ENCODE results near the gene ADGRF1.

ADGRF1 gene

GRCh38 chr6:47076422-47077344 lies 34.6 kb upstream of the ADGRF1 start:
- H3K36me3 ChIP-seq (ENCODE audit: control insufficient read depth, insufficient read depth, low read length) = no peaks in the 10 kb centered on the region
- no peak for DNase-seq
- no peaks in the 10 kb centered on the region for H3K27me3 ChIP-seq (replicated peaks; ENCODE audit: control insufficient read depth, insufficient read depth, low read length, poor library complexity, severe bottlenecking)
- H3K4me1 ChIP-seq (ENCODE audit: control insufficient read depth, insufficient read depth, low read length, poor library complexity, severe bottlenecking) = no peaks in the 10 kb centered on the region
- H3K27ac ChIP-seq (ENCODE audit: insufficient read depth, low read length, poor library complexity, severe bottlenecking) = no peak overlapping the region
- H3K9me3 ChIP-seq (ENCODE audit: control insufficient read depth, low read length) = no peaks in the 10 kb centered on the region
- no peak overlapping the region for H3K4me3 ChIP-seq (ENCODE audit: insufficient read depth, low read depth, low read length, poor library complexity, severe bottlenecking)

- H3K27ac ChIP-seq (ENCODE audit: insufficient read depth, low read length, poor library complexity, severe bottlenecking) = no peak overlapping the region
- DNase-seq = no peak
- H3K36me3 ChIP-seq (ENCODE audit: control insufficient read depth, insufficient read depth, low read length) = no peaks in the 10 kb centered on the region
- no peaks in the 10 kb centered on the region for H3K9me3 ChIP-seq (ENCODE audit: control insufficient read depth, low read length)
- no peaks in the 10 kb centered on the region for H3K4me1 ChIP-seq (ENCODE audit: control insufficient read depth, insufficient read depth, low read length, poor library complexity, severe bottlenecking)
- no peaks in the 10 kb centered on the region for H3K27me3 ChIP-seq (replicated peaks; ENCODE audit: control insufficient read depth, insufficient read depth, low read length, poor library complexity, severe bottlenecking)
- H3K4me3 ChIP-seq (ENCODE audit: insufficient read depth, low read depth, low read length, poor library complexity, severe bottlenecking) = no peak overlapping the region
Observed at GRCh38 chr6:47075741-47076421, 33.7 kb upstream of the ADGRF1 start.

- H3K36me3 ChIP-seq (ENCODE audit: control insufficient read depth, insufficient read depth, low read length) = no peaks in the 10 kb centered on the region
- no peaks in the 10 kb centered on the region for H3K4me1 ChIP-seq (ENCODE audit: control insufficient read depth, insufficient read depth, low read length, poor library complexity, severe bottlenecking)
- no peak overlapping the region for H3K4me3 ChIP-seq (ENCODE audit: insufficient read depth, low read depth, low read length, poor library complexity, severe bottlenecking)
- no peaks in the 10 kb centered on the region for H3K27me3 ChIP-seq (replicated peaks; ENCODE audit: control insufficient read depth, insufficient read depth, low read length, poor library complexity, severe bottlenecking)
- H3K9me3 ChIP-seq (ENCODE audit: control insufficient read depth, low read length) = no peaks in the 10 kb centered on the region
- no peak for DNase-seq
- no peak overlapping the region for H3K27ac ChIP-seq (ENCODE audit: insufficient read depth, low read length, poor library complexity, severe bottlenecking)
Observed at GRCh38 chr6:47075168-47075567, 33.0 kb upstream of the ADGRF1 start.

GRCh38 chr6:47073125-47074110 lies 31.3 kb upstream of the ADGRF1 start:
- no peaks in the 10 kb centered on the region for H3K27me3 ChIP-seq (replicated peaks; ENCODE audit: control insufficient read depth, insufficient read depth, low read length, poor library complexity, severe bottlenecking)
- no peaks in the 10 kb centered on the region for H3K4me1 ChIP-seq (ENCODE audit: control insufficient read depth, insufficient read depth, low read length, poor library complexity, severe bottlenecking)
- no peak for DNase-seq
- no peak overlapping the region for H3K4me3 ChIP-seq (ENCODE audit: insufficient read depth, low read depth, low read length, poor library complexity, severe bottlenecking)
- H3K27ac ChIP-seq (ENCODE audit: insufficient read depth, low read length, poor library complexity, severe bottlenecking) = no peak overlapping the region
- H3K9me3 ChIP-seq (ENCODE audit: control insufficient read depth, low read length) = no peaks in the 10 kb centered on the region
- H3K36me3 ChIP-seq (ENCODE audit: control insufficient read depth, insufficient read depth, low read length) = no peaks in the 10 kb centered on the region

- no peaks in the 10 kb centered on the region for H3K36me3 ChIP-seq (ENCODE audit: control insufficient read depth, insufficient read depth, low read length)
- DNase-seq = no peak
- no peak overlapping the region for H3K27ac ChIP-seq (ENCODE audit: insufficient read depth, low read length, poor library complexity, severe bottlenecking)
- no peaks in the 10 kb centered on the region for H3K27me3 ChIP-seq (replicated peaks; ENCODE audit: control insufficient read depth, insufficient read depth, low read length, poor library complexity, severe bottlenecking)
- H3K9me3 ChIP-seq (ENCODE audit: control insufficient read depth, low read length) = no peaks in the 10 kb centered on the region
- no peaks in the 10 kb centered on the region for H3K4me1 ChIP-seq (ENCODE audit: control insufficient read depth, insufficient read depth, low read length, poor library complexity, severe bottlenecking)
- H3K4me3 ChIP-seq (ENCODE audit: insufficient read depth, low read depth, low read length, poor library complexity, severe bottlenecking) = no peak overlapping the region
Observed at GRCh38 chr6:47072667-47073066, 30.5 kb upstream of the ADGRF1 start.

GRCh38 chr6:47071681-47072080 lies 29.5 kb upstream of the ADGRF1 start:
- Histone ChIP-seq H3K36me3 (ENCODE audit: control insufficient read depth, insufficient read depth, low read length) (no peaks in the 10 kb centered on the region), H3K9me3 (ENCODE audit: control insufficient read depth, low read length) (no peaks in the 10 kb centered on the region), H3K4me3 (ENCODE audit: insufficient read depth, low read depth, low read length, poor library complexity, severe bottlenecking) (no peak overlapping the region), H3K27ac (ENCODE audit: insufficient read depth, low read length, poor library complexity, severe bottlenecking) (no peak overlapping the region), H3K4me1 (ENCODE audit: control insufficient read depth, insufficient read depth, low read length, poor library complexity, severe bottlenecking) (no peaks in the 10 kb centered on the region), H3K27me3 (replicated peaks; ENCODE audit: control insufficient read depth, insufficient read depth, low read length, poor library complexity, severe bottlenecking) (no peaks in the 10 kb centered on the region)
- no peak for DNase-seq

GRCh38 chr6:47070461-47070860 lies 28.3 kb upstream of the ADGRF1 start:
- Histone ChIP-seq H3K27ac (ENCODE audit: insufficient read depth, low read length, poor library complexity, severe bottlenecking) (no peak overlapping the region), H3K27me3 (replicated peaks; ENCODE audit: control insufficient read depth, insufficient read depth, low read length, poor library complexity, severe bottlenecking) (no peaks in the 10 kb centered on the region), H3K4me3 (ENCODE audit: insufficient read depth, low read depth, low read length, poor library complexity, severe bottlenecking) (no peak overlapping the region), H3K36me3 (ENCODE audit: control insufficient read depth, insufficient read depth, low read length) (no peaks in the 10 kb centered on the region), H3K4me1 (ENCODE audit: control insufficient read depth, insufficient read depth, low read length, poor library complexity, severe bottlenecking) (no peaks in the 10 kb centered on the region), H3K9me3 (ENCODE audit: control insufficient read depth, low read length) (no peaks in the 10 kb centered on the region)
- DNase-seq = no peak

GRCh38 chr6:47069156-47069555 lies 27.0 kb upstream of the ADGRF1 start:
- Histone ChIP-seq H3K4me3 (ENCODE audit: insufficient read depth, low read depth, low read length, poor library complexity, severe bottlenecking) (no peak overlapping the region), H3K9me3 (ENCODE audit: control insufficient read depth, low read length) (no peaks in the 10 kb centered on the region), H3K4me1 (ENCODE audit: control insufficient read depth, insufficient read depth, low read length, poor library complexity, severe bottlenecking) (no peaks in the 10 kb centered on the region), H3K36me3 (ENCODE audit: control insufficient read depth, insufficient read depth, low read length) (no peaks in the 10 kb centered on the region), H3K27ac (ENCODE audit: insufficient read depth, low read length, poor library complexity, severe bottlenecking) (no peak overlapping the region), H3K27me3 (replicated peaks; ENCODE audit: control insufficient read depth, insufficient read depth, low read length, poor library complexity, severe bottlenecking) (no peaks in the 10 kb centered on the region)
- no peak for DNase-seq

GRCh38 chr6:47066418-47066817 lies 24.3 kb upstream of the ADGRF1 start:
- H3K4me3 ChIP-seq (ENCODE audit: insufficient read depth, low read depth, low read length, poor library complexity, severe bottlenecking) = no peak overlapping the region
- no peaks in the 10 kb centered on the region for H3K9me3 ChIP-seq (ENCODE audit: control insufficient read depth, low read length)
- H3K27ac ChIP-seq (ENCODE audit: insufficient read depth, low read length, poor library complexity, severe bottlenecking) = no peak overlapping the region
- DNase-seq = no peak
- no peaks in the 10 kb centered on the region for H3K36me3 ChIP-seq (ENCODE audit: control insufficient read depth, insufficient read depth, low read length)
- no peaks in the 10 kb centered on the region for H3K4me1 ChIP-seq (ENCODE audit: control insufficient read depth, insufficient read depth, low read length, poor library complexity, severe bottlenecking)
- no peaks in the 10 kb centered on the region for H3K27me3 ChIP-seq (replicated peaks; ENCODE audit: control insufficient read depth, insufficient read depth, low read length, poor library complexity, severe bottlenecking)
